HFFc6 (cell line): ENCODE results near the gene ZNF768. TPM values are rescaled to one million over a fixed set of nuclear protein-coding genes. Genes with fewer than 3 reads are reported as not detected.
A peak's percentile ranks its signal among the peaks of the same experiment; 100 is the strongest.

ENCODE experiments used
- DNase-seq: peaks from one replicate; pipeline ENCODE4 v3.0.0-alpha.2; 2018
- H3K27ac Mint-ChIP-seq: 2 replicates; pipeline ENCODE4 v1.8.0; 2020; ENCODE audit warnings: mild to moderate bottlenecking, mixed read lengths
- H3K27me3 Mint-ChIP-seq: 2 replicates; pipeline ENCODE4 v1.8.0; 2021; ENCODE audit warnings: mild to moderate bottlenecking, moderate library complexity, mixed read lengths; ENCODE audit not compliant: insufficient read depth
- H3K36me3 Mint-ChIP-seq: 2 replicates; pipeline ENCODE4 v1.8.0; 2021; ENCODE audit warnings: low read depth, mixed read lengths
- H3K4me1 Mint-ChIP-seq: 2 replicates; pipeline ENCODE4 v1.8.0; 2020; ENCODE audit warnings: low read depth, mixed read lengths
- H3K4me3 Mint-ChIP-seq: 2 replicates; pipeline ENCODE4 v1.8.0; 2020; ENCODE audit warnings: mild to moderate bottlenecking, moderate library complexity, mixed read lengths
- H3K9me3 Mint-ChIP-seq: 2 replicates; pipeline ENCODE4 v1.8.0; 2020; ENCODE audit warnings: mild to moderate bottlenecking, mixed read lengths
- long read RNA-seq: library from polyadenylated mRNA; unstranded; transcript quantifications from one replicate; pipeline ENCODE4 v2.0.0, GENCODE V29; 2019
- total RNA-seq, 6 experiments: library from RNA; stranded (reverse); fragmentation: NEBNext Ultra II Directional; extraction: Animal tissue kit (Norgen Biotek cat#: 25700); gene quantifications; 2 replicates in 1 of 6; 3 replicates in 5 of 6; pipeline ENCODE4 v1.2.3, GENCODE V29; 2021
- TF ChIP-seq, protein P1 (sequence below): fragments of 200-600 bp; sonication (generic); IDR thresholded peaks from 2 replicates; pipeline ENCODE4 v1.5.0; 2021; ENCODE audit warnings: antibody characterized with exemption, mild to moderate bottlenecking

ZNF768 gene
- total RNA-seq: 10 to 100 TPM; 19.8 to 22.8 (median 20.8) TPM
- long read RNA-seq, partial matches to known transcripts: 0 of 4 reads
- long read RNA-seq, other reads (novel, unspliced or antisense): 2 of 4 reads

DNA sequence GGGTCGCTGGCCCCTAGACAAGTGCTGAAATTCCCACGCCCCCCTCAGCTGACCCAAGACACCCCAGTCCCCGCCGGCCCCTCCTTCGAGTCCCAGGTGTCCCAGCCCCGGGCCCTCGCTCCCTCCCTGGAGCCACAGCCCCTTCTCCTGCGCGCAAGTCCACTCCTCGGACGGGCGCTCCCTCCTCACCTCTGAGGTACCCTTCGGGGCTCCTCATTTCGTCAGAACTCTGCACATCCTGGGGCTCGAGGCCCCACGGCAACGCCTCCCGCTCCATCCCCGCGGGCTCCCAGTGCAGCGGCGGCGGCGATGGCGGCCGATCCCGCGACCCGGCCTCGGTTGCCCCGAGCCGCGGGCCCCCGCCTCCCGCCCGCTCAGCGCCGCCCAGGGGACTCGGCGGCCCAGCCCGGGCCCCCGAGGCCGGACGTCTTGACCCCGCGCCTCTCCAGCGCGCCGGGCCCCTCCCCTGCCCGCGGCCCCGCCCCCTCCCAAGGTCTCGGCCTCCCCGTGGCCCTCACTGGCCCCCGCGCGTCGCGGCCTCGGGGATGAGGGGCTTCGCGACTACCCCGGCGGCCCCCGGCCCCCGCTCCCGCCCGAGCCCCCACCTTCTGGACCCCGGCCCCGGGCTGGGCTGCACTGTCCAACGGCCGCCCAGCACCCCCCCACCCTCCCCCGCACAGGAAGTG lies at the start of gene ZNF768:
TSS of gene ZNF768 (minus strand) at position 430 of the 686 bp plus-strand sequence. CDS start at position 277, 153 bp downstream.
- peaks cover 16% of the 10 kb centered on the region for H3K4me1 Mint-ChIP-seq
- TF ChIP-seq, protein P1, sequence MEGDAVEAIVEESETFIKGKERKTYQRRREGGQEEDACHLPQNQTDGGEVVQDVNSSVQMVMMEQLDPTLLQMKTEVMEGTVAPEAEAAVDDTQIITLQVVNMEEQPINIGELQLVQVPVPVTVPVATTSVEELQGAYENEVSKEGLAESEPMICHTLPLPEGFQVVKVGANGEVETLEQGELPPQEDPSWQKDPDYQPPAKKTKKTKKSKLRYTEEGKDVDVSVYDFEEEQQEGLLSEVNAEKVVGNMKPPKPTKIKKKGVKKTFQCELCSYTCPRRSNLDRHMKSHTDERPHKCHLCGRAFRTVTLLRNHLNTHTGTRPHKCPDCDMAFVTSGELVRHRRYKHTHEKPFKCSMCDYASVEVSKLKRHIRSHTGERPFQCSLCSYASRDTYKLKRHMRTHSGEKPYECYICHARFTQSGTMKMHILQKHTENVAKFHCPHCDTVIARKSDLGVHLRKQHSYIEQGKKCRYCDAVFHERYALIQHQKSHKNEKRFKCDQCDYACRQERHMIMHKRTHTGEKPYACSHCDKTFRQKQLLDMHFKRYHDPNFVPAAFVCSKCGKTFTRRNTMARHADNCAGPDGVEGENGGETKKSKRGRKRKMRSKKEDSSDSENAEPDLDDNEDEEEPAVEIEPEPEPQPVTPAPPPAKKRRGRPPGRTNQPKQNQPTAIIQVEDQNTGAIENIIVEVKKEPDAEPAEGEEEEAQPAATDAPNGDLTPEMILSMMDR: no peak
- no peaks in the 10 kb centered on the region for H3K9me3 Mint-ChIP-seq
- peak; percentile 7 for DNase-seq
- H3K27ac Mint-ChIP-seq: peak within 1 kb of the TSS; percentile 93
- H3K4me3 Mint-ChIP-seq: peak within 1 kb of the TSS; percentile 88
- H3K36me3 Mint-ChIP-seq: 0 out of 2 replicates have a peak, but pooled peaks cover 6% of the 10 kb centered on the region
- H3K27me3 Mint-ChIP-seq: no peaks in the 10 kb centered on the region; the same call in 1 of the 2 replicates

DNA sequence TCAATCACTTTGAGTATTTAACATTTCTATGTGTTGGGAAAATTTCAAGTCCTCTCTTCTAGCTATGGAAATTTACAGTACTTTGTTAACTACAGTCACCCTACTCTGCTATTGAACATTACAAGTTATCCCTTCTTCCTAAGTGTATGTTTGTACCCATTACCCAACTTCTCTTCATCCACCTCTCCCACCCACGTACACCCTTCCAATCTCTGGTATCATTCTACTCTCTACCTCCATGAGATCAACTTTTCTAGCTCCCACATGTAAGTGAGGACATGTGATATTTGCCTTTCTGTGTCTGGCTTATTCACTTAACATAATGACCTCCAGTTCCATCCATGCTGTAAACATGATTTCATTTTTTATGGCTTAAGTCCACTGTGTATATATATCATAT lies 48.3 kb upstream of the ZNF768 start:
- H3K27ac Mint-ChIP-seq: no peak overlapping the region
- peaks cover 12% of the 10 kb centered on the region for H3K4me1 Mint-ChIP-seq
- H3K9me3 Mint-ChIP-seq: no peaks in the 10 kb centered on the region
- DNase-seq: no peak
- H3K27me3 Mint-ChIP-seq: peaks cover 1% of the 10 kb centered on the region; the same call in 1 of the 2 replicates
- TF ChIP-seq, protein P1: no peak
- no peaks in the 10 kb centered on the region for H3K36me3 Mint-ChIP-seq
- H3K4me3 Mint-ChIP-seq: no peak overlapping the region

DNA sequence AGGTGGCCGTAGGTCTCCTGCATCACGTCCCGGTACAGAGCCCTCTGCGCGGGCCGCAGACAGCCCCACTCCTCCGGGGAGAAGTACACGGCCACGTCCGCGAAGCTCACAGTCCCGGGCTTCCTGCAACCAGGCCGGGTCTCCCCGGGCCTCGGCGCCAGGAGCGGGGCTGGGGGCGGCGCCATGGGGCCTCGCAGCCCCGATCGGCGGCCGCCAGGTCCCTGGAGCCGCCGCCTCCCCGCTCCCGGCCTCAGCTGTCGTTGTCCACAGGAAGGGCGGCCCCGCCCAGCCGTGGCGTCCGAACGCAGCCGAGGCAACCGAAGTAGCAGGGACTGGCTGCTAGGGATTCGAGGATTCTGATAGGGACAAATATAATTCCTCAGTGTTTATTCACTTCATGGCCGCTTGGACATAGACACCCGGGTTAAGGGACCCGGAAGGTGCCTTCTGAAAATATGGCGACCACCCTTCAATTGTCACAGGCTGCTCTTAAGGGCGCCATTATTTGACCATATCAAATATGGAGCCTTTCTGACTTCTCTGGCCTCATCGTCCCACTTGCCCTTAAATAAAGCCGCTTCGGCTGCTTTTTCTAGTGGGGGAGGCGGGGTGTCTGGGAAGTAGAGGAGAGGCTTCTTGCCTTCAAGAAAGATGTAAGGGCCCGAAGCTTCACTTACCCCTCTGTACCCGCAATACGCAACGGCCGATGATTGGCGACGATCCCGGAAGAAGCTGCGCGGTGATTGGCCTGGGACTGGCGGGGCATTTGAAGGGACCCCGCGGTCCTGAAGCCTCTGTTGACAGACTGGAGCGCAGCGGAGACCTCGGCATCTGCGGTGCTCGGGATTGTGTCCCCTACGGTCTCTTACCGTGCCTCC lies 45.3 kb upstream of the ZNF768 start, which contains the start of gene ZNF688:
TSS of gene ZNF688 (minus strand) at position 270 of the 878 bp plus-strand sequence. CDS start at position 185, 85 bp downstream.
- peak within 1 kb of the TSS; percentile 95 for H3K27ac Mint-ChIP-seq
- no peaks in the 10 kb centered on the region for H3K36me3 Mint-ChIP-seq
- DNase-seq: peak; percentile 97
- TF ChIP-seq, protein P1: no peak
- peak within 1 kb of the TSS; percentile 98 for H3K4me3 Mint-ChIP-seq
- H3K4me1 Mint-ChIP-seq: peaks cover 19% of the 10 kb centered on the region
- H3K27me3 Mint-ChIP-seq: peaks cover 1% of the 10 kb centered on the region
- no peaks in the 10 kb centered on the region for H3K9me3 Mint-ChIP-seq

DNA sequence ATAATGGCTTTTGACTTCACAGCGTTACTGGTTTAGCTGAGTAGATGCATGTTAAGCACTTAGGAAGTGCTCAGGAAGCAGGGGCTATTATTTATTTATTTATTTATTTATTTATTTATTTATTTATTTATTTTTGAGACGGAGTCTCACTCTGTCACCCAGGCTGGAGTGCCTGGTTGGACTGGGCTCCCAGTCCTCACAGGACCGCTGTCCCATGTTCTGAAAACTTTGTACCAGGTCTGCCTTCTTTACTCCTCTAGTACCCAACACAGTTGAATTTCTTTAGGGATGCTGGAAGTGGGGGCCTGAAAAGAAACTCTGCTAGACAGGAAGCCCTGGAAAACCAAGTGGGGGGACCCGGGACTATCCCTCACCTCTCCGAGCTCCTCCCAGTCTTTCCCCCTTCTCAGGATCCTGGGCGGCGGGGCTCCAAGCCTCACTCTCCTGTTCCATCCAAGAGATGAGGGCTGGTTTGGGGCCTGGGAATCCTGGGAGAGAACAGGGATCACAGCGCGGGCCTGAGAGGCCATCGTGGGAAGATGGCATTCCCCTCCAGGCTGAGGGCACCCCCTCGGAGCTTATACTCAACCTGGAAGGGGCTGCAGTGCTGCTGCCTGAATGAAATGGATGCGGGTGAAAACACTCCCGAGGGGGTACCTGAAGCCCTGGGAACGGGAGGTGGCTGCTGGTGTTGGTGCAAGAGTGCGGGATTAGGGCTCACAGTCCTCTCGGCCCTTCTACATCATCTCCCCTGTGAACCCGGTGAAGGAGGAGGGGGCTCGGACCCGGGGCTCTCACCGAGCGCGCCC lies 44.5 kb upstream of the ZNF768 start:
- peak; percentile 29 for DNase-seq
- TF ChIP-seq, protein P1: no peak
- H3K36me3 Mint-ChIP-seq: no peaks in the 10 kb centered on the region
- peaks cover 19% of the 10 kb centered on the region for H3K4me1 Mint-ChIP-seq
- H3K27ac Mint-ChIP-seq: peak overlapping the region; percentile 95
- H3K4me3 Mint-ChIP-seq: peak overlapping the region; percentile 92
- peaks cover 1% of the 10 kb centered on the region for H3K27me3 Mint-ChIP-seq
- no peaks in the 10 kb centered on the region for H3K9me3 Mint-ChIP-seq
